ENCODE data around the gene SGK2.

DNA sequence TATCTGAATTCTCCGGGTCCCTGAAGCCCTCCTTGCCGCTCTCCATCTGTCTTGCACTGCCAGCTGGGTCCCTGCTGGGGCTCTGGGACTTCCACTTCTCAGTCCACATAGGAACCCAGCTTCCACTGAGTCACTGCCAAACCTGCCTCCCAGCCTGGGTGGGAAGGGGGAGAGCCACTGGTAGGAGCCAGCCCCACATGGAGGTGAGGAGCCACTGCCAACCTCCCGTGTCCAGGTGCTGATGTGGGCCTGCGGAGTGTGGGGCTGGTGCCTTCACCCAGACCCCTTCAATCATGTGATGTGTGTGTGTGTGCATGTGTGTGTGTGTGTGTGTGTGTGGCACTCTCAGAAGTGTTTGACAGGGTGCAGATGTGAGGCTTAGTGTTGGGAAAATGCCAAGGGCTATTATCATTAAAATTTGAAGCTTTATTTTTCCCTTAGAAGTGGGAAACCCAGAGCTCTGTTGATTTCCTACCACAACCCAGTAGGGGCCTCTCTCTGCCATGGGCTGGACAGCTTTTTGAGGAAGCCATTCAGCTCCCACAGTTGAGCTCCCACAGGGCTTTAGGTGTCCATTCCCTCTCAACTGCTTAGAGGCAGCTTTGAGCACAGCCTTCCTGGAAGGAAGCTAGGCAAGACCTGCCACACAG lies 9.3 kb upstream of the SGK2 start:
- TF ChIP-seq CTCF (IDR thresholded peaks at IDR 0.05; ENCODE audit: low read depth, low read length, poor library complexity, severe bottlenecking) (no peak), EZH2phosphoT487 (IDR thresholded peaks at IDR 0.05; ENCODE audit: borderline replicate concordance, low read length) (no peak)

All from DOHH2 (cell line).